B cell (primary cell): Measurements from ENCODE around the gene CTTN. TPM values are rescaled to one million over a fixed set of nuclear protein-coding genes. Genes with fewer than 3 reads are reported as not detected.

Experiments used
- ATAC-seq: fragments of 200-7000 bp; cut with Tn5 transposase; one replicate; pipeline ENCODE4 v1.10.0; 2021; ENCODE audit warnings: low read depth, mild to moderate bottlenecking, moderate number of reproducible peaks, moderate library complexity
- CTCF ChIA-PET: fragments of 350-600 bp; sonication (Branson Sonifier 250); formaldehyde crosslinking; loops from one replicate; lab custom pipeline; 2021; ENCODE audit warnings: antibody characterized with exemption, inconsistent platforms; lab: Charles Lee
- POLR2A ChIA-PET: fragments of 350-600 bp; sonication (Branson Sonifier 250); formaldehyde crosslinking; loops from one replicate; lab custom pipeline; 2021; ENCODE audit warnings: antibody characterized with exemption; lab: Charles Lee
- DNase-seq: peaks from one replicate; pipeline ENCODE4 v3.0.0; 2013
- H2AFZ ChIP-seq: 2 replicates; pipeline ENCODE4 v1.6.1; 2012; ENCODE audit warnings: mild to moderate bottlenecking, low read depth, low read length; ENCODE audit not compliant: insufficient read depth, poor library complexity, severe bottlenecking
- H3K27ac ChIP-seq, 2 donors: 1 replicate in 1 of 2; 2 replicates in 1 of 2; pipeline ENCODE4 v1.5.1; 2012 to 2013; ENCODE audit warnings: low read length in 2 of 2, mild to moderate bottlenecking in 2 of 2, moderate library complexity in 1 of 2
- H3K27me3 ChIP-seq, 4 experiments: fragments of 200-600 bp in 1 of 4; sonication (generic) in 1 of 4; replicated peaks in 1 of 4; 1 replicate in 2 of 4; 2 replicates in 2 of 4; pipeline versions ENCODE4 v1.6.1 to v1.7.0; 2013 to 2016; ENCODE audit warnings: low read length in 3 of 4, mild to moderate bottlenecking in 2 of 4, mixed read lengths in 1 of 4, moderate library complexity in 1 of 4; ENCODE audit not compliant: insufficient read depth in 4 of 4, control insufficient read depth in 3 of 4; ENCODE audit errors: control extremely low read depth in 1 of 4
- H3K36me3 ChIP-seq, 2 experiments: replicated peaks in 1 of 2; 1 replicate in 1 of 2; 2 replicates in 1 of 2; pipeline versions ENCODE4 v1.6.1 to v1.7.1; 2013; ENCODE audit warnings: low read length in 1 of 2; ENCODE audit not compliant: insufficient read depth in 2 of 2, control insufficient read depth in 1 of 2; ENCODE audit errors: control extremely low read depth in 1 of 2, extremely low read depth in 1 of 2
- H3K4me1 ChIP-seq, 2 donors: fragments of 200-600 bp in 1 of 2; sonication (generic) in 1 of 2; 1 replicate in 1 of 2; 2 replicates in 1 of 2; pipeline versions ENCODE4 v1.5.1 to v1.6.1; 2013 to 2017; ENCODE audit warnings: low read length in 2 of 2; ENCODE audit not compliant: control insufficient read depth in 2 of 2, insufficient read depth in 2 of 2
- H3K4me2 ChIP-seq: replicated peaks from 2 replicates; pipeline ENCODE3; 2012; ENCODE audit warnings: mild to moderate bottlenecking, low read depth, low read length; ENCODE audit not compliant: poor library complexity, severe bottlenecking
- H3K4me3 ChIP-seq, 5 experiments: fragments of 200-600 bp in 1 of 5; sonication (generic) in 1 of 5; 1 replicate in 3 of 5; 2 replicates in 2 of 5; pipeline versions ENCODE4 v1.5.1 to v1.7.0; 2011 to 2016; ENCODE audit warnings: low read length in 4 of 5, mild to moderate bottlenecking in 4 of 5, low read depth in 2 of 5, control low read depth in 1 of 5, moderate library complexity in 1 of 5; ENCODE audit not compliant: insufficient read depth in 1 of 5; ENCODE audit errors: control extremely low read depth in 1 of 5, extremely low read depth in 1 of 5
- H3K79me2 ChIP-seq: fragments of 200-600 bp; sonication (generic); one replicate; pipeline ENCODE4 v1.6.0; 2016; ENCODE audit warnings: low read length; ENCODE audit not compliant: control insufficient read depth, insufficient read depth
- H3K9ac ChIP-seq: fragments of 200-600 bp; sonication (generic); 2 replicates; pipeline ENCODE4 v1.6.1; 2017; ENCODE audit warnings: mild to moderate bottlenecking, low read length, moderate library complexity
- H3K9me3 ChIP-seq, 3 donors: one replicate each; pipeline versions ENCODE4 v1.6.1 to v1.7.1; 2013; ENCODE audit warnings: low read length in 2 of 3; ENCODE audit not compliant: control insufficient read depth in 2 of 3, insufficient read depth in 1 of 3; ENCODE audit errors: control extremely low read depth in 1 of 3
- H4K20me1 ChIP-seq: 2 replicates; pipeline ENCODE4 v1.6.0; 2012; ENCODE audit warnings: mild to moderate bottlenecking, low read length; ENCODE audit not compliant: insufficient read depth, control insufficient read depth, poor library complexity, severe bottlenecking
- H3K27ac Mint-ChIP-seq: one replicate; pipeline ENCODE4 v1.8.0; 2021; ENCODE audit warnings: mixed read lengths
- H3K27me3 Mint-ChIP-seq: one replicate; pipeline ENCODE4 v1.8.0; 2021; ENCODE audit warnings: mixed read lengths
- H3K4me1 Mint-ChIP-seq: one replicate; pipeline ENCODE4 v1.8.0; 2021; ENCODE audit warnings: mixed read lengths
- H3K4me3 Mint-ChIP-seq: one replicate; pipeline ENCODE4 v1.8.0; 2021; ENCODE audit warnings: mixed read lengths
- H3K9me3 Mint-ChIP-seq: one replicate; pipeline ENCODE4 v1.8.0; 2022; ENCODE audit warnings: mixed read lengths; ENCODE audit not compliant: insufficient read depth
- EZH2 ChIP-seq: IDR thresholded peaks from 2 replicates; pipeline ENCODE4 v1.6.1; 2012; ENCODE audit warnings: borderline replicate concordance, low read depth, mild to moderate bottlenecking, moderate library complexity, low read length; ENCODE audit not compliant: insufficient read depth, poor library complexity, severe bottlenecking
- WGBS: methylation state at CpG from one replicate; pipeline ENCODE4 v1.1.5; 2013; ENCODE audit warnings: missing lambda C conversion rate; ENCODE audit not compliant: insufficient coverage; 5-methylcytosine and 5-hydroxymethylcytosine counted together
- intact Hi-C: fragments of 100-400 bp; cut with micrococcal nuclease; formaldehyde crosslinking; loops from one replicate; pipeline ENCODE4 v1.10.0; 2022
- polyA plus RNA-seq: library from polyadenylated mRNA; depleted of rRNA; stranded (reverse); fragments of >200 nt; gene quantifications from 2 replicates; pipeline ENCODE4 v1.2.3, GENCODE V29; 2012
- total RNA-seq, 2 donors: library from RNA; stranded (reverse); fragments of 120-200 nt in 1 of 2; gene quantifications; 1 replicate in 1 of 2; 2 replicates in 1 of 2; pipeline versions ENCODE4 v1.2.3 to v1.2.4, GENCODE V29; 2013 to 2022
- TF ChIP-seq, protein P1 (sequence below): fragments of 200-600 bp; IDR thresholded peaks from one replicate; pipeline ENCODE4 v1.8.0; 2022; ENCODE audit warnings: antibody characterized with exemption, mild to moderate bottlenecking

Gene CTTN
- total and polyA plus RNA-seq, 2 donors (not counting 1 experiment from before 2014, with no cell fraction given) = 0.34 TPM; not detected in 1

GRCh38 chr11:70409437-70409836 lies 11.1 kb downstream of the CTTN start:
- ATAC-seq = no peak
- H3K36me3 ChIP-seq = no peaks in the 10 kb centered on the region
- Mint-ChIP-seq H3K9me3 (no peaks in the 10 kb centered on the region), H3K4me3 (no peak overlapping the region), H3K27me3 (peaks cover 38% of the 10 kb centered on the region), H3K27ac (no peak overlapping the region), H3K4me1 (no peaks in the 10 kb centered on the region)
- no peak overlapping the region for H3K4me2 ChIP-seq
- H2AFZ ChIP-seq = no peak overlapping the region
- H3K27me3 ChIP-seq = peaks cover 0 to 25% (median 3%) of the 10 kb centered on the region in 4 experiments
- no peak for DNase-seq
- no peak overlapping the region for H3K4me3 ChIP-seq
- CTCF ChIA-PET = no interaction called here
- intact Hi-C loops = no loop called here
- no peaks in the 10 kb centered on the region for H4K20me1 ChIP-seq
- H3K9ac ChIP-seq = no peak overlapping the region
- H3K27ac ChIP-seq = no peak overlapping the region
- peaks cover 0 to 8% (median 0%) of the 10 kb centered on the region in 3 donors for H3K9me3 ChIP-seq
- POLR2A ChIA-PET = no interaction called here
- 95% methylated on average over 8 of the region's 10 CpGs for WGBS
- TF ChIP-seq EZH2 = no peak
- TF ChIP-seq, protein P1, sequence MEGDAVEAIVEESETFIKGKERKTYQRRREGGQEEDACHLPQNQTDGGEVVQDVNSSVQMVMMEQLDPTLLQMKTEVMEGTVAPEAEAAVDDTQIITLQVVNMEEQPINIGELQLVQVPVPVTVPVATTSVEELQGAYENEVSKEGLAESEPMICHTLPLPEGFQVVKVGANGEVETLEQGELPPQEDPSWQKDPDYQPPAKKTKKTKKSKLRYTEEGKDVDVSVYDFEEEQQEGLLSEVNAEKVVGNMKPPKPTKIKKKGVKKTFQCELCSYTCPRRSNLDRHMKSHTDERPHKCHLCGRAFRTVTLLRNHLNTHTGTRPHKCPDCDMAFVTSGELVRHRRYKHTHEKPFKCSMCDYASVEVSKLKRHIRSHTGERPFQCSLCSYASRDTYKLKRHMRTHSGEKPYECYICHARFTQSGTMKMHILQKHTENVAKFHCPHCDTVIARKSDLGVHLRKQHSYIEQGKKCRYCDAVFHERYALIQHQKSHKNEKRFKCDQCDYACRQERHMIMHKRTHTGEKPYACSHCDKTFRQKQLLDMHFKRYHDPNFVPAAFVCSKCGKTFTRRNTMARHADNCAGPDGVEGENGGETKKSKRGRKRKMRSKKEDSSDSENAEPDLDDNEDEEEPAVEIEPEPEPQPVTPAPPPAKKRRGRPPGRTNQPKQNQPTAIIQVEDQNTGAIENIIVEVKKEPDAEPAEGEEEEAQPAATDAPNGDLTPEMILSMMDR = no peak
- no peaks in the 10 kb centered on the region for H3K79me2 ChIP-seq
- H3K4me1 ChIP-seq = no peaks in the 10 kb centered on the region

GRCh38 chr11:70409871-70410270 lies 11.5 kb downstream of the CTTN start:
- TF ChIP-seq EZH2 = no peak
- H3K27me3 Mint-ChIP-seq = peaks cover 39% of the 10 kb centered on the region
- H3K4me1 Mint-ChIP-seq = no peaks in the 10 kb centered on the region
- peaks cover 0 to 29% (median 3%) of the 10 kb centered on the region in 4 experiments for H3K27me3 ChIP-seq
- no peaks in the 10 kb centered on the region for H3K79me2 ChIP-seq
- no peaks in the 10 kb centered on the region for H3K4me1 ChIP-seq
- intact Hi-C loops = no loop called here
- no peak for DNase-seq
- H3K9me3 Mint-ChIP-seq = no peaks in the 10 kb centered on the region
- peaks cover 0 to 8% (median 0%) of the 10 kb centered on the region in 3 donors for H3K9me3 ChIP-seq
- no peak overlapping the region for H3K27ac ChIP-seq
- H3K4me3 ChIP-seq = no peak overlapping the region
- CTCF ChIA-PET = no interaction called here
- H2AFZ ChIP-seq = no peak overlapping the region
- H3K36me3 ChIP-seq = no peaks in the 10 kb centered on the region
- no peak overlapping the region for H3K9ac ChIP-seq
- no peaks in the 10 kb centered on the region for H4K20me1 ChIP-seq
- no peak overlapping the region for H3K4me3 Mint-ChIP-seq
- POLR2A ChIA-PET = no interaction called here
- H3K27ac Mint-ChIP-seq = no peak overlapping the region
- ATAC-seq = no peak
- 94% methylated on average over 7 of the region's 7 CpGs for WGBS
- H3K4me2 ChIP-seq = no peak overlapping the region
